ENCODE data around the gene SLC47A1.

DNA sequence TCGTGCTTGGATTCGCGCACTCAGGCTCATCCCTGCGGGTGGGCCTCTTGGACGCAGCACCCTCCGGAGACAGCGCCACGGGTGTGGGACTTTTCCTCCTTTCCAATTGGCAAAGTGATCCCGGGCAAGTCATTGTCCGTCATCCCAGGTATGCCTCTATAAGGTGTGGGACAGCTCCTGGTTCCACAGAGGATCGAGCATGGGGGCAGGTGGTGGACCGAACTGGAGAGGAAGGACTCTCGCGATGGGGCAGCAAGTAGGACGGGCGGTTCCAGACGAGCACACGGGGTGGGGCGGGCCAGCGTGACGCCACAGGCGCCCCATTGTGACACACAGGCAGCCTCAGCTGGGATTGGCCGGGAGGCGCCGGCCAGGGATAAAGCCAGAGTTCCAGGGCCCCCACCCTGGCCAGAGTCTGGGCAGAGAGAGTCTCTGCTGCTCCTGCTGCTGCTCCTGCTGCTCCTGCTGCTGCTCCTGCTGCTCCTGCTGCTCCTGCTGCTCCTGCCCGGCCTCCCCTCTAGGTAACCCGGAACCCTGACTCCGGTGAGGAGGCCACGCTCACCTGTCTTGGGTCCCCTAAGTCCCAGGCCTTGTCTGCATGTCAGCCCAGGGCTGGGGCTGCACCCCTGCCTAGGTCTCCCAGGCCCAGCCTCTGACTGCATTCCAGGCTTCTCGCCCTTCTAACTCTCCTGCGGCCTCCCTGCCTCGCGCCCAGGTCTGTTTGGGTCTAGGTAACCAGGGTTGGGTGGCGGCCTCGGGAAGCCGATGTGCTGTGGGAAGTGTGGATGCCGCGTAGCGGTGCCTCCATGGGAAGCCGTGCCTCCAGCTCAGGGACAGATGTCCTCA lies 38.5 kb upstream of the SLC47A1 start:
- TF ChIP-seq GATA2 (IDR thresholded peaks at IDR 0.05; ENCODE audit: low read depth, low read length), result no peak
- TF ChIP-seq GATA3 (IDR thresholded peaks at IDR 0.05; ENCODE audit: low read depth, low read length), result no peak

Measured in SH-SY5Y (cell line).